SK-N-MC (cell line): ENCODE measurements around the gene ZNF23.

Experiments used
- DNase-seq: peaks from one replicate; pipeline ENCODE4 v3.0.0-alpha.2; 2011; ENCODE audit warnings: low read depth, low spot score
- H3K27ac ChIP-seq: fragments of 200-600 bp; sonication (generic); 2 replicates; pipeline ENCODE4 v1.5.1; 2016; ENCODE audit warnings: mixed run types
- H3K36me3 ChIP-seq: fragments of 200-600 bp; sonication (generic); 2 replicates; pipeline ENCODE4 v1.6.1; 2017; ENCODE audit warnings: antibody characterized with exemption, low read length, mixed read lengths; ENCODE audit not compliant: insufficient read depth
- H3K4me3 ChIP-seq: fragments of 200-600 bp; sonication (generic); 2 replicates; pipeline ENCODE4 v1.5.1; 2016
- H3K9ac ChIP-seq: fragments of 200-600 bp; sonication (generic); 2 replicates; pipeline ENCODE4 v1.8.0; 2017; ENCODE audit warnings: mixed run types, mixed read lengths; ENCODE audit not compliant: insufficient read length
- H3K9me3 ChIP-seq: fragments of 200-600 bp; sonication (generic); 2 replicates; pipeline ENCODE4 v1.6.1; 2017; ENCODE audit warnings: low read depth, mild to moderate bottlenecking, antibody characterized with exemption, low read length, moderate library complexity, mixed read lengths
- EZH2 ChIP-seq: fragments of 200-600 bp; sonication (generic); IDR thresholded peaks from one replicate; pipeline ENCODE4 v1.6.1; 2017; ENCODE audit warnings: antibody characterized with exemption
- FOXP2 ChIP-seq: optimal IDR thresholded peaks from 2 replicates; pipeline ENCODE3; 2011; ENCODE audit warnings: mild to moderate bottlenecking, moderate library complexity; ENCODE audit not compliant: insufficient read depth; ENCODE audit errors: extremely low read length, control extremely low read depth
- POLR2AphosphoS5 ChIP-seq: IDR thresholded peaks from 2 replicates; pipeline ENCODE4 v1.6.1; 2012; ENCODE audit warnings: mild to moderate bottlenecking, low read depth, low read length, borderline replicate concordance

Gene ZNF23

DNA sequence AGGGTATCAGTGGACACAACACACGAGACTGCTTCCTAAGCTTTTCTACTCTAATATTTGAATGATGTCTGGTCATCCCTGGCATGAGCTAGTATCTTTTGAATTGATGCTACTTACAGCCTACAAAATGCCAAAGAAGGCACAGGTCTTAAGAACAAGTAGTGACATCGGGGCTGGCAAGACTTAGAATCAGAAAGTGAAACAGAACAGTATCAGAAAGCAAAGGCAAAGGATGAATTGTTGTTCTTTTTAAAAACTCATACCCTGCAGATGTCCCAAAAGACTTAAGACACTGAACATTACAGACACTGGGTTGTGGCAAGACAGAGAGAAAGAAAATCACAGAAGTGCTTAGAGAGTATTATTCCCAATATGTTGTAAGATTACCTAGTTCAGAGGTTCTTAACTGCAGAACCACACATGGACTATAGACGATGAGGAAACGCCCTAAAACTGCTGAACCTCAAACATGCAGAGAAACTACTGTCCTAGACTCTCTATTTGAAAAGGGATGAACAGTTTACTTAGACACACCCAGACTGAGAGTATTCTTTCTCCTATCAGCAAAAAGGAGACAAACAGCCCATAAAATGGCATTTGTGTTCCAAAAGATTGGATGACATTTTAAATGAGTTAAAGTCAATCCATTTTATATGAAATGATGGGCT is 14.5 kb upstream of the ZNF23 start:
- DNase-seq: no peak
- H3K9me3 ChIP-seq: no peaks in the 10 kb centered on the region
- no peak overlapping the region for H3K27ac ChIP-seq
- H3K36me3 ChIP-seq: no peaks in the 10 kb centered on the region
- H3K9ac ChIP-seq: no peak overlapping the region
- no peak overlapping the region for H3K4me3 ChIP-seq
- TF ChIP-seq POLR2AphosphoS5 (no peak), FOXP2 (no peak), EZH2 (no peak)

DNA sequence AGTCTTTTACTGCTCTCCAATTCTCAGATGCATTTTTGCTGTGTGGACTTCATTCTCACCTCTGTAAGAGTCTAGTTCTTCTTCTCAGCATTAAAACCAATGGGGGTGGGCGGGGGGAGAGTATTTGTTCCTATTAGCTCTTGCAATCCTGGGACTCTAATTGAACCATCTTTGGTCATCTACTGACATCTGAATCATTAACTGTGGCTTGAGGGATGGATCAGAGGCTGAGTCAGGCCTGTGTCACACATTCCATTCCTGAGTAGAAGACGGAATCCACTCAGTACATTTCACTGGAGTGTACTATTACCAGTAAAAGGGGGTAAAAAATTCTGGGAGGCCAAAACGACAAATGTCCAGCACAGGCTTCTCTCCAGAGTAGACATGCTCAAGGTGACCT is 12.8 kb upstream of the ZNF23 start:
- no peak for DNase-seq
- TF ChIP-seq EZH2: no peak
- TF ChIP-seq FOXP2: no peak
- no peak for TF ChIP-seq POLR2AphosphoS5
- no peaks in the 10 kb centered on the region for H3K9me3 ChIP-seq
- no peak overlapping the region for H3K4me3 ChIP-seq
- no peak overlapping the region for H3K27ac ChIP-seq
- no peaks in the 10 kb centered on the region for H3K36me3 ChIP-seq
- no peak overlapping the region for H3K9ac ChIP-seq

DNA sequence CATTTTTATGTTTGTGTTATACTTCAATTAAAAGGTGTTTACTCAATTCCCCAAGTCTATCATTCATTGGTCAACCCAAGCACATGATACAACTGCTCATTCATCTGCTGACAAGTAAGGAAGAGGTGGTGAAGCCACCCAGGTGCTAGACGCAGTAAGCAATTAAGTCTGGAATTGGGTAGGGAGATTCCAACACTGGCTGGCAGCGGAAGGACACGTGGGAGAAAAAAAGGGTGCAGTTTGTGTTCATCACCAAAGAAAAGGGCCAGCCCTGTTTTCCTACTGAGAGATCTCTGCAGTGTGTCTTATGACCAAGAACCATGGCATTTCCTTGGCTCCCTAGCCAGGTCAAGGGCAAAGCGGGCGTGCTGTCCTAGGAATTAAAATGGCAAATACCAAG is 11.8 kb upstream of the ZNF23 start:
- Histone ChIP-seq H3K9me3 (no peaks in the 10 kb centered on the region), H3K27ac (no peak overlapping the region), H3K4me3 (no peak overlapping the region), H3K9ac (no peak overlapping the region), H3K36me3 (no peaks in the 10 kb centered on the region)
- TF ChIP-seq POLR2AphosphoS5 (no peak), FOXP2 (no peak), EZH2 (no peak)
- no peak for DNase-seq

DNA sequence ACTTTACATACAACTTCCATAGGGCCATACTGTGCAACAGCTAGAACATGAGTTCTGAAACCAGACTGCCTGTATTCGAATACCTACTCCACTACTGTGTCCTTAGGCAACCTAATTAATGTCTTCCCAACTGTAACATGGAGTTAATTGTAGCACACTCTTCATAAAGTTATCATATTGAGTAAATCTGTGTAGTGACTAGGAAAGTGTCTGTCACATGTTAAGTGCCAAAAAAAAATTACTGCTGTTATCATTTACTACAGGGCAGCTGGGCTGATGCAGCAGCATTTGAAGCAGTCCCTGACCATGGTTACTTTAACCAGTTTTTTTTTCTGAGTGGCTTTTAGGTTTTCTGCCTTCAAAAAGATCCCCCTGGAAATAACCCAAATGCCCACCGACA is 10.9 kb upstream of the ZNF23 start:
- Histone ChIP-seq H3K27ac (no peak overlapping the region), H3K36me3 (no peaks in the 10 kb centered on the region), H3K4me3 (no peak overlapping the region), H3K9ac (no peak overlapping the region), H3K9me3 (no peaks in the 10 kb centered on the region)
- DNase-seq: no peak
- TF ChIP-seq EZH2 (no peak), POLR2AphosphoS5 (no peak), FOXP2 (no peak)

DNA sequence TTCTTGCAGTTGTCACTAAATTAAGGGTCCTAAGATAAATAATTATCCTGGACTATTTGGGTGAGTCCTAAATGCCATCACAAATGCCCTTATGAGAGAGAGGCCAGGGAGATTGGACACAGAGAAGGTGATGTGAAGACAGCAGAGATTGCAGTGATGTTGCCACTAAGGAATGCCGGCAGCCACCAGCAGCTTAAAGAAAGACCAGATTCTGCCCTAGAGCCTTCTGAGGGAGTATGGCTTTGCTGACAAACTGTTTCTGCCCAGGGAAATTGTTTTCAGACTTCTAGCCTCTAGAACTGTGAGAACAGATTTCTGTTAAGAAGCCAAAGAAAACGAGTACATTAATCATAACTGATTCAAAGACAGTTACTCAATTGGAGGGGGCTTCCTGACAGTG is 10.0 kb upstream of the ZNF23 start:
- no peaks in the 10 kb centered on the region for H3K36me3 ChIP-seq
- DNase-seq: no peak
- H3K4me3 ChIP-seq: no peak overlapping the region
- H3K9me3 ChIP-seq: no peaks in the 10 kb centered on the region
- H3K9ac ChIP-seq: no peak overlapping the region
- H3K27ac ChIP-seq: no peak overlapping the region
- TF ChIP-seq EZH2 (no peak), FOXP2 (no peak), POLR2AphosphoS5 (no peak)

DNA sequence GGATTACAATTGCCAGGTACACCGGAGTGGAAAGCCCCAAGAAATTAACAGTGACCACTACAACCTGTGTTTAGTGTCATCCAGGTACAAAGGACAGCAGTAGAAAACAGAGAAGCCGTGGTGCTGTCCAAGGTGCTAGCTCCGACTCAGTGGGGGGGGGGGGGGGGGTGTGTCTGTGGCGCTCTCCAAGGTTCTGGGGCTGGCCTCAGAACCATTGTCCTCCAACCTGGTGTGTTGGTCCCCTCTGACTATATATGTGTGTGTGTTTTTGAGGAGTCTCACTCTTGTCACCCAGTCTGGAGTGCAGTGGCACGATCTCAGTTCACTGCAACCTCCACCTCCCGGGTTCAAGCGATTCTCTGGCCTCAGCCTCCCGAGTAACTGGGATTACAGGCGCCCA is 5.8 kb upstream of the ZNF23 start:
- no peak overlapping the region for H3K27ac ChIP-seq
- TF ChIP-seq POLR2AphosphoS5: no peak
- TF ChIP-seq FOXP2: no peak
- no peak for TF ChIP-seq EZH2
- no peak overlapping the region for H3K4me3 ChIP-seq
- no peaks in the 10 kb centered on the region for H3K9me3 ChIP-seq
- DNase-seq: no peak
- no peaks in the 10 kb centered on the region for H3K36me3 ChIP-seq
- no peak overlapping the region for H3K9ac ChIP-seq

DNA sequence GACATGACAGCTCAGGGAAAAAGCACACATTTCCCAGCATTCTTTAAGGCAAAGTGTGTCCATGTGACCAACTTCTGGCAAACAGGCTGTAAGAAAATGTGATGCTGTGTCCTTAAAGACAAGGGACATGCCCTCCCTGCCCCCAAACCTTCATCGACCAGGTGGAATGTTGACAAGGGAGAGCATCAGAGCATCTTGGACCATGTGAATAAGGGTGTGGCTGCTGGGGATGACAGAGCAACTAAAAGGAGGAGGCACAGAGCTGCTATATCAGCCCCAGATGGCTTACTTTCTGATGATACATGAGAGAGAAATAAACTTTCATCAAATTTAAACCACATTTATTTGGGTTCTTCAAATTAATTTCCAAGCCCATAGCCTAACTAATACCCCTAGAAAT is 2.2 kb upstream of the ZNF23 start:
- DNase-seq: no peak
- Histone ChIP-seq H3K9me3 (no peaks in the 10 kb centered on the region), H3K9ac (no peak overlapping the region), H3K36me3 (no peaks in the 10 kb centered on the region), H3K4me3 (no peak overlapping the region), H3K27ac (no peak overlapping the region)
- TF ChIP-seq EZH2 (no peak), POLR2AphosphoS5 (no peak), FOXP2 (no peak)

DNA sequence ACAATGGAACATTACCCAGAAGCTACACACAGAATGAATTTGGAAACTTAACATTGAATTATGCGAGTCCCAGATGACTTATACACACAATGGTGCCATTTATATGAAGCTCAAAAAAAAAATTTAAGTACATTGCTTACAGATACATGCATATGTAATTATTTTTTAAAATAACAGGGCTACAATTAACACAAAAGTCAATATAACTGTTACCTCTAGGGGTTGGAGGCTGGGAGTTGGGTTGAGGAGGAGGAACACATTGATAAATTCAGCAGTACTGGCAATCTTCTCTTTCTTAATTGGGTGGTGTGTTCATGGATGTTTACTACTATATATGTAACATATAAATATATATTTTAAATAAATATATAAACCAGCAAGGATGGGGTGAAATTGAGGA is 1.1 kb downstream of the ZNF23 start:
- no peak overlapping the region for H3K27ac ChIP-seq
- no peak for DNase-seq
- peak overlapping the region; percentile 88 for H3K4me3 ChIP-seq
- H3K9me3 ChIP-seq: no peaks in the 10 kb centered on the region
- no peak overlapping the region for H3K9ac ChIP-seq
- H3K36me3 ChIP-seq: no peaks in the 10 kb centered on the region
- no peak for TF ChIP-seq POLR2AphosphoS5

DNA sequence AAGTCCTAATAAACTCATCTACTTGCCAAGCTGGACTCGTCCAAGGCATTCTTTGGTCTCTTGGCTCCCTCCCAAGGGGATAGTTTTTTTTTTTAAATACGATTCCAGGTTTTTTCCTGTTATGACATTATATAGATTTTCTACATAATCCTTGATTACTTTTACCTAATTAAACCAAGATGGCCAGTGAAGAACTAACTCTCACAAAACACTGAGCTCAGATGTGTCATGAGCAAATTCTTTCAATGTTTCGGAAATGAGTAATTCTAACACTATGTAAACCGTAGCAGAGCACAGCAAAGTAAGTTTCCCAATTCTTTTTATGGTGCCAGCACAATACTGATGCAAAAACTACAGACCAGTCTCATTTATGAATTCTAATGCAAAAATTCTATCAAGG is 1.8 kb downstream of the ZNF23 start:
- Histone ChIP-seq H3K27ac (no peak overlapping the region), H3K4me3 (no peak overlapping the region), H3K36me3 (no peaks in the 10 kb centered on the region), H3K9ac (no peak overlapping the region), H3K9me3 (no peaks in the 10 kb centered on the region)
- no peak for TF ChIP-seq EZH2
- TF ChIP-seq POLR2AphosphoS5: no peak
- TF ChIP-seq FOXP2: no peak
- DNase-seq: no peak

DNA sequence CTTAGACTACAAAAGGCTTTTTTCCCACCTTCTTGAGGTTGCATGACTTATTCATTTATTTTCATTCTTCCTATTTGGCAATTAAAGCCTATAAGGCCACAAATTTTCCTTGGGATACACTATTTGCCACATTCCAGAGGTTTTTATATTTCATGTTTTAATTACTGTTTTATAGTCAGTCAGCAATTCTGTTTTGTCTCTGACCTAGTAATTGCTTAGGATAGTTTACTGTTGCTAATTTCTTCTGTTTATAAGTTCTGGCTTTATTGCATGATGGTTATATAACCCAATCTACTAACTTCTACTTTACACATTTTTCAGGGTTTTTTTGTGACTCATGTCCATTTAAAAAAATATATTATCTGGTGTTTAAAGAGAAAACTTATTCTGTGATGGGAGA is 2.5 kb downstream of the ZNF23 start:
- Histone ChIP-seq H3K27ac (no peak overlapping the region), H3K9me3 (no peaks in the 10 kb centered on the region), H3K4me3 (no peak overlapping the region), H3K9ac (no peak overlapping the region), H3K36me3 (no peaks in the 10 kb centered on the region)
- TF ChIP-seq POLR2AphosphoS5: no peak
- no peak for TF ChIP-seq FOXP2
- no peak for TF ChIP-seq EZH2
- no peak for DNase-seq
